Hematopoietic multipotent progenitor cell (in vitro differentiated cells): ENCODE measurements around the gene USP28. TPM values are rescaled to one million over a fixed set of nuclear protein-coding genes. Genes with fewer than 3 reads are reported as not detected.
"Not testable (repeated sequence)": the region's sequence is repeated elsewhere in the genome, so short reads cannot be mapped to it uniquely, and the experiment has no call there.

Experiments used
- DNase-seq, 3 donors: peaks; one replicate each; pipeline ENCODE4 v3.0.0-alpha.2; 2011 to 2015; ENCODE audit warnings: low read depth in 2 of 3, low spot score in 2 of 3
- total RNA-seq: library from RNA; depleted of rRNA; stranded (reverse); fragments of >200 nt; gene quantifications from one replicate; pipeline ENCODE4 v1.2.3, GENCODE V29; 2012

Gene USP28
- total RNA-seq, 1 donor: 5.9 TPM

DNA sequence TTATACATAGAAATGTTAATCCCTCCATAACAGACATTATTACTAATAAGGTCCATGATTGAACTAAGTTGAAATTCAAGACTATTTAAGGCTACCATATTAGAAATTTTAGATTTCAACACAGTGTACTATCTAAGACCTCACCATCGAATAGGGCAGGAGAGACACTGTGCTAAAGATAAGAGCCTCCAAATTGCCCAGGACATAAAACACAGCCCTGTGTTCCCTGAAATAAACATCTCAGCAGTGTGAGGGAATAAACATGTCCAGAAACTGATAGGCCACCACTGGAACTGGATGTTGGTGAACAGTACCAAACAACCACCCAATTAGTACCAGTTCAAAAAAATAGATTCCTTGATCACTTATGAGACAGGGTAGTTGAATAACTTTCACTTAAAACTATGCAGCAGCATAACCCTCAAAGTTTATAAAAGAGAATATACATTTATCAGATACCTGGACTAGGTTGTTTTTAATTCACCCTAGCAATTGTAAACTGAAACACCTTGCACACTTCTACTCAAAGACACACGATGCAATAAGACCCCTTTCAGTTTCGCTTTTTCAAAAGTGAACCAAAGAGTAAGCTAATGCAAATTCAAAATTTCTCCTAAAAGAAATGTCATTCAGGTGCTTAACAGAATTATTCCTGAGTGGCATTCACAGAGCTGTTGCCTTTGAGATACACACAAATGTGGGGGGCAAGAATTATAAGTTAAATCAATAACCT, 34.3 kb downstream of the USP28 start:
- DNase-seq: no peak

DNA sequence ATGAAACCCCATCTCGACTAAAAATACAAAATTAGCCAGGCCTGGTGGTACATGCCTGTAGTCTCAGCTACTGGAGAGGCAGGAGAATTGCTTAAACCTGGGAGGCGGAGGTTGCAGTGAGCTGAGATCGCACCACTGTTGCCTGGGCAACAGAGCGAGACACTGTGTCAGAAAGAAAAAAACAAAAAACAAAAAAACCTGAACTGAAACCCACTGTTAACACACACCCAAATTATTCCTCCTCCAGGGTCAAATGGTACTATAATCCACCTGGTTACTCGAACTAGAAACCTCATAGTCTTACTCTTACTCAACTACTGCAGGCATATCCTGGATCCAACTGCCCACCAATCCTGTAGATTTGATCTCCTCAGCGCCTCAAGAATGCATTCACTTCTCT, 35.5 kb downstream of the USP28 start:
- no peak for DNase-seq

DNA sequence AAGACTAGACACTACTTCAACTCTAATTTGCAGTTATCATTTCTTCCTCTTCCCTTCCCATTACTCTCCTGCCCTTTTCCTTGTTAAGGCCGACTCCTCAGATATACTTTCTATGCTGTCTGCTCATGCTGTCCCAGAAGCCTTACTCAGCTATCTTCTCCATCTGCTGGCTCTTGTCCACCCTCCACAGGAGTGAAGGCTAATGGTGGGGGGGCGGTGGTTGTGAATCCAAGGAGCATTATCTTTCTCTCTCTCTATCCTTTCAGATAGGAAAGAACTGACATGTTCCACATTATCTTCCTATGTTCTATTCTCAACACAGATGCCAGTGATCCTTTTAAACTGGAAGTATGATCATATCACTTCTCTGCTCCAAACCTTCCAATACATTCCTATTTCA, 37.4 kb downstream of the USP28 start:
- DNase-seq: no peak

GRCh38 chr11:113835306-113835705, 40.1 kb downstream of the USP28 start:
- no peak for DNase-seq

GRCh38 chr11:113833151-113833550, 42.2 kb downstream of the USP28 start:
- no peak for DNase-seq

DNA sequence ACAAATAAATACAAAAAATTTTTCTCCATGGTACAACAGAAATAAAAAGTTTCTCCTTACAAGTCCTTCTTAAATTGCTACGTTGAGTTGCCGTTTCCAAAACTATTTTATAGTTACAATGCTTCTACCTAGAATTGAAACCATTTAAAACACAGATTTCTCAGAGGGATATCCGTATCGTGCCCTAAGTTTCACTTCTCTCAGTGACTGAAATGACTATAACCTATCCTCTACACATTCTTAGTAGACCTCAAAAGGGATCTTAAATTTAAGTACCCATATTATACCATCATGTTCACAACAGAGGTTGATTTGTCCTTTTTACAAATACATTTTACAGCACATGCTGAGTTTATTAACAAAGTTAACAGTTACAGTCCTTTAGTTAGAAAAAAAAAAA, 44.1 kb downstream of the USP28 start:
- no peak for DNase-seq

DNA sequence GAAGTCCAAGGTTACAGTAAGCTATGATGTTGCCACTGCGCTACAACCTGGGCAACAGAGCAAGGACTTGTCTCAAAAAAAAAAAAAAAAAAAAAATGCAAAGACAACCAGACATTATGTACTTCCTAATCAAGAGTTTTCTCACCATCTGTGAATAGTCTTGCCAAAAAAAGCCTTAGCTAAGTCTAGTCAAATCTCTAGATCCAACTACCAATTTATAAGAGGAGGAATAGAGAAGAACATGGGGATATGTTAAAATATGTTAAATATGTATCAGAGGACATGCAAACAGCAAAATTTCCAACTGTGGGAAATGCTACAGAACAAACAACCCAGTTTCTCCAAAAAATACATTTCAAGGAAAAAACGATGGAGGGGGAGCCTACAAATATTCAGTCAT, 45.6 kb downstream of the USP28 start:
- no peak for DNase-seq

- DNase-seq: no peak
Observed at GRCh38 chr11:113828191-113828590, 47.2 kb downstream of the USP28 start.

- no peak for DNase-seq
Observed at GRCh38 chr11:113827477-113827876, 47.9 kb downstream of the USP28 start.

DNA sequence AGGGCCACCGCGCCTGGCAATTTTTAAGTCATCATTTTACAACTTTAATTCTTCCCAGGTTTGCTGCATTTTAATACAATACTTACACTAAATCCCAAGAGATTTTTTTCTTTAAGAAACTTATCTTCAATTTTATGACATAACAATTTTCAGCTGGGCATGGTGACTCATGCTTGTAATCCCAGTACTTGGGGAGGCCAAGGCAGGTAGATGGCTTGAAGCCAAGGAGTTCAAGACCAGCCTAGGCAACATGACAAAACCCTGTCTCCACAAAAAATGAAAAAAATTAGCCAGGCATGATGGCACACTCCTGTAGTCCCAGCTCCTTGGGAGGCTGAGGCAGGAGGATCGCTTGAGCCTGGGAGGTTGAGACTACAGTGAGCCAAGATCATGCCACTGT, 56.9 kb downstream of the USP28 start:
- DNase-seq: no peak

DNA sequence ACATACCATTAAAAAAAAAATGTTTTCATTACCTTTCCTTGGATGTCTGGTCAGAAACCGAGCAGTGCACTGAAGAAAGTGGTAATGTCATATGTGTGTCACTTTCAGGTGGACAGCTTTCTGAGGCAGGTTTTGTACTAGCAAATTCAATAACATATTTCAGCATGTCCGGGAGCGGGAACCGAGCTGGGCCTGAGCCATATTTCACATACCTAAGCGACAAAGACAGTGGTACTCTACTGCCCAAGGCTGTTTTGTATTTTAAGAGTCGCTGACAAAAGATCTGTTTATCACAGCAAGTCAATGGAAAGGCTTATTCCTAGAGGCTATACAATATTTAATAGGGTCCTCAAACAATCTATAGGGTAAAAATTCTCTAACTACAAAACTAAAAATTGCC, 57.7 kb downstream of the USP28 start:
- DNase-seq: no peak

DNA sequence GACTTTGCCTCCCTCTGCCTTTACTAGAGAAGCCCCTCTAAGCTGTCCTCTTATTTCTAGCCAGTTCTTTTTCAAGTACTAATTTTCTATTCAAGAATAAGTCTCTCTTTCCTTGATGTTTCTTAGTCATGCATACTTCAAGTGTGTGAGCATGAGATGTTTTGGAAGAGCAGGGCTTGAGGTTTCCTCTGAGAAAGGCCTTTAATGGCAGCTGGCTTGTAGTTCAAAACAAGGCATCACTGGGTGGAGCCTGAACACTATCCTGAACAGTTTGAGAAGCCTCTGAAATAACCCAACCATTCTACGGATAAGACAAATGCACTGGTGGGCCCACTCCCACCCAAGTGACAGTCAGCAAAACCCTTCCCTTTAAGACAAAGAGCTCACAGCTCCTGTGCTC, 58.2 kb downstream of the USP28 start:
- DNase-seq: no peak

GRCh38 chr11:113814181-113814580, 61.2 kb downstream of the USP28 start:
- no peak for DNase-seq

DNA sequence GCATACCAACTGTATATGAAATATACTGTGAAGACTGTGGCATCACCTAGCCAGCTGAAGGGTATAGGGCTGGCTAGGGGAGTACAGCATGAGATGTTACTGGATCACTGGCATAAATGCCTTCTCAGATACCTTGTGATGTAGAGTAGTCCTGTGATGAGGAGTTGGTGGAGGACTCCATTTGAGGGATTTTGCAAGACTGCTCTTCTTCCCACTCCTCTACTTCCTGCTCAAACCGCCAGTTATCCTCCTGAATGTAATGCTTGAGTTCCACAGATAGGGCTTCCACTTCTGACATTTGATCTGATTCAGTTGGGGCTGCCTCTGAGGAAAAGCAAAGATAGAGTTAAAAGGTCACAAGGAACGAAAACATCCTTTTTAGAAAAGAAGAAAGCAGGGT, 66.4 kb downstream of the USP28 start:
- no peak for DNase-seq

DNA sequence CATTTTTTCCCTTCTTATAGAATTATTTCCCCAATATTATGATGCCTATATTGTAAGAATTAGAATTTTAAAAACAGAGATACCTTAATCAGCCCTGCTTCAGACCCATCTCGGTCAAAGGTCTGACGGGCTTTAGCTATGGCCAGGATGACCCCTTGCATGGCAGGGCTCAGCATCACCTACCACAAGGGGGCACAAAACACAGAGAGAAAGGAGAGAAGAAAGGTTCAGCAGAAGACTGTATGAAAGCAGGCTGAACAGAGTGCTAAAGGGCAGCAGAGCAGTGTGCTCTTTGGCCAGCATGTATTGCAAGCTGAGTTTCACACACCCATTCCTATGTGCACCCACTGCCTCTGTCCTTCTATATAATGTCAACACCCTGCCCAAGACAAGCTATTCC, 69.0 kb downstream of the USP28 start:
- DNase-seq: peak in 2 of 3 donors; percentile 8 to 22

DNA sequence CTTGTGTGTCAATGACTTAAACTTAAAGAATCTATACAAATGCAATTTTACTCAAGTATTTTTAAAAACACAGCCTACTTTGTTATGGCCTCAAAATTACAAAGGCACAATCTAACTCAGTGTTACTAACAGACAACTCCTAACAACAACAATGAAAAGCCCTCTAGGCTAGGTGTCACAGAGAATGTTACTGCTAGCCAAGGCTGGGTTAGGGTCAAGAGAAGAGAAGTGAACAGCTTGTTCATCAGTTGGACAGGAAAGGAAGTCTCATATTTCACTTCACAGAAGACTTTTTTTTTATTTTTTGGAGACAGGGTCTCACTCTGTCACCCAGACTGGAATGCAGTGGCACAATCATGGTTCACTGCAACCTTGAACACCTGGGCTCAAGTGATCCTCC, 69.7 kb downstream of the USP28 start:
- no peak for DNase-seq

- no peak for DNase-seq
Observed at GRCh38 chr11:113802621-113803020, 72.8 kb downstream of the USP28 start.

- peak in 1 of 3 donors; percentile 58 for DNase-seq
Observed at GRCh38 chr11:113796663-113797259, 78.6 kb downstream of the USP28 start.

- no peak for DNase-seq
Observed at GRCh38 chr11:113789675-113790320, 85.6 kb downstream of the USP28 start.

DNA sequence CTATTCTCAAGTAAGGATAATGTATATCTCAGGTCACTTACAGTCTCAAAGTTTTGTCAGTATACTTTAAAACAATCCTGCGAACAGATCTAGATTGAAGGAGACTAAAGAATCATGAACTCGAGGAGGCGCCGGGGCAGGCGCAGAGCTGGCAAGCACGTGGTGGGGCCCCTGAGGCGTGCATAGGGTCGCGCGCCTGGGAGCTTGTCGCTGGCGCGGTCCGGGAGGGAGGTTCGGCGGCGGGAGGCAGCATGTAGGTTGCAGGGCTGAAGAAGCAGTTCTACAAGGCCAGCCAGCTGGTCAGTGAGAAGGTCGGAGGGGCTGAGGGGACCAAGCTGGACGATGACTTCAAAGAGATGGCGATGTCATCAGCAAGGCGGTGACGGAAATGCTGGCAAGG, 86.4 kb downstream of the USP28 start:
- not testable (repeated sequence) for DNase-seq

DNA sequence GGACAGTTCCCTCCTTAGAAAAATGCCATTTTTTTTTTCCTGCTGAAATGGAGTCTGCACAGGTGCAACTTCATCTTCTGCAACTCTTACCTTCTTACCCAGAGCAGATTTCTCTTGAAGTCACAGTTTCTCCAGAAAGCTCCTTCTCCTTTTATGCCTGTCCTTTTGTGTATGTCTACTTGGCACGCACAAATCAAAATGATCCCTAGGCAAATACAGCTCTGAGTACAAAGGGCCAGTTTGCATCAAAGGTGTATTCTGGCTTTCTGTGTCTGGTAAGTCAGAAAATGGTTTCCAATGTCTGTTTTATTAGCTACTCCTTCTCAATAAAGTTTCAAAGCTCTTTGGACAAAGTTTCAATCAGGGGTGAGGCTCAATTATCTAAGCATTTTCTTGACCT, 93.2 kb downstream of the USP28 start:
- no peak for DNase-seq

DNA sequence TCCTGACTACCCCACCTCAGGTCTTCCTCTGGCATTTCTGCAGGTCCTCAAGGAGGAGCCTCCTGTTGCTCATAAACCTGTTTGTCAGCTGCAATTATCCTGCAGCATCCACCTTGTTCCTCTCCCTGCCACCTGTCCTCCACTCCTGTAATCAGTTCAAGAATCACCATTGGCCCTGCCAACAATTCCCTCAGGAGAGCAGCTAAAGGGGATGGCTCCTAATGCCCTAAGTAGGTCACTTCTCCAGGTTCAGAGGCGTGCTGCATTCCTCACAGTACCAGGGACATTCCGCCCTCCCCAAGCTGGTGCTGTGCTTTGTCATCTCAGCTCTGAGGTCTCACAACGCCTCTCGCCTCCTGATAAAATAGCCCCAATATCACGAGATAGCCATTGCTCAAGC, 93.7 kb downstream of the USP28 start:
- DNase-seq: no peak
